ENCODE results near the gene SLC35D2.

The SLC35D2 gene

GRCh38 chr9:96420468-96421219 lies 37.1 kb upstream of the SLC35D2 start:
- peak; percentile 74 for DNase-seq (ENCODE audit: extremely low read depth, low read depth)
- no peak for TF ChIP-seq CTCF (IDR thresholded peaks at IDR 0.05; ENCODE audit: low read depth, low read length)

- no peak for TF ChIP-seq CTCF (IDR thresholded peaks at IDR 0.05; ENCODE audit: low read depth, low read length)
- no peak for DNase-seq (ENCODE audit: extremely low read depth, low read depth)
These were observed 36.1 kb upstream of the SLC35D2 start for GRCh38 chr9:96419691-96419969.

- TF ChIP-seq CTCF (IDR thresholded peaks at IDR 0.05; ENCODE audit: low read depth, low read length): no peak
- no peak for DNase-seq (ENCODE audit: extremely low read depth, low read depth)
These were observed 35.6 kb upstream of the SLC35D2 start for GRCh38 chr9:96418920-96419690.

GRCh38 chr9:96418083-96418919 lies 34.8 kb upstream of the SLC35D2 start, which contains the start of gene ZNF367:
ZNF367 (minus strand) TSS chr9:96418370; CDS start chr9:96418032, 338 bp downstream.
- no peak for TF ChIP-seq CTCF (IDR thresholded peaks at IDR 0.05; ENCODE audit: low read depth, low read length)
- peak; percentile 96 for DNase-seq (ENCODE audit: extremely low read depth, low read depth)

- no peak for TF ChIP-seq CTCF (IDR thresholded peaks at IDR 0.05; ENCODE audit: low read depth, low read length)
- DNase-seq (ENCODE audit: extremely low read depth, low read depth): no peak
These were observed 34.2 kb upstream of the SLC35D2 start for GRCh38 chr9:96417661-96418082.

- DNase-seq (ENCODE audit: extremely low read depth, low read depth): peak; percentile 30
- TF ChIP-seq CTCF (IDR thresholded peaks at IDR 0.05; ENCODE audit: low read depth, low read length): peak; percentile 13
These were observed 33.6 kb upstream of the SLC35D2 start for GRCh38 chr9:96417051-96417586.

All from AG09319 (cell line).